ENCODE results near the gene CCDC9B.

GRCh38 chr15:40382580-40383456 lies 42.1 kb upstream of the CCDC9B start, which contains the start of gene KNSTRN:
- TF ChIP-seq, protein P1, sequence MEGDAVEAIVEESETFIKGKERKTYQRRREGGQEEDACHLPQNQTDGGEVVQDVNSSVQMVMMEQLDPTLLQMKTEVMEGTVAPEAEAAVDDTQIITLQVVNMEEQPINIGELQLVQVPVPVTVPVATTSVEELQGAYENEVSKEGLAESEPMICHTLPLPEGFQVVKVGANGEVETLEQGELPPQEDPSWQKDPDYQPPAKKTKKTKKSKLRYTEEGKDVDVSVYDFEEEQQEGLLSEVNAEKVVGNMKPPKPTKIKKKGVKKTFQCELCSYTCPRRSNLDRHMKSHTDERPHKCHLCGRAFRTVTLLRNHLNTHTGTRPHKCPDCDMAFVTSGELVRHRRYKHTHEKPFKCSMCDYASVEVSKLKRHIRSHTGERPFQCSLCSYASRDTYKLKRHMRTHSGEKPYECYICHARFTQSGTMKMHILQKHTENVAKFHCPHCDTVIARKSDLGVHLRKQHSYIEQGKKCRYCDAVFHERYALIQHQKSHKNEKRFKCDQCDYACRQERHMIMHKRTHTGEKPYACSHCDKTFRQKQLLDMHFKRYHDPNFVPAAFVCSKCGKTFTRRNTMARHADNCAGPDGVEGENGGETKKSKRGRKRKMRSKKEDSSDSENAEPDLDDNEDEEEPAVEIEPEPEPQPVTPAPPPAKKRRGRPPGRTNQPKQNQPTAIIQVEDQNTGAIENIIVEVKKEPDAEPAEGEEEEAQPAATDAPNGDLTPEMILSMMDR (IDR thresholded peaks at IDR 0.05; ENCODE audit: borderline replicate concordance, extremely low read depth, low read length, poor library complexity, severe bottlenecking), result no peak
- TF ChIP-seq EZH2 (IDR thresholded peaks at IDR 0.05; ENCODE audit: borderline replicate concordance, low read depth, low read length, severe bottlenecking), result no peak

Measured in DND-41 (cell line).